Measurements from ENCODE around the gene FKBP6. TPM values are rescaled to one million over a fixed set of nuclear protein-coding genes. Genes with fewer than 3 reads are reported as not detected.

The FKBP6 gene
- total RNA-seq, 1 experiment from 2014 or later: not detected

- H3K4me2 ChIP-seq (ENCODE audit: insufficient read depth, insufficient read length, low read length): no peak overlapping the region
- H2BK20ac ChIP-seq (ENCODE audit: low read depth, low read length, poor library complexity, severe bottlenecking): no peak overlapping the region
- H3T11ph ChIP-seq (ENCODE audit: low read length): no peak overlapping the region
- no CpG with 5 or more reads among the region's 28 CpGs for WGBS (ENCODE audit: extremely low coverage, insufficient read length, low lambda C conversion rate)
- no peak overlapping the region for H3K27ac Mint-ChIP-seq
- H4K91ac ChIP-seq (ENCODE audit: insufficient read length, low read depth, low read length): no peak overlapping the region
- no peak overlapping the region for H3K9ac ChIP-seq (ENCODE audit: extremely low read depth, insufficient read length, low read length)
- no peak overlapping the region for H3K23ac ChIP-seq (ENCODE audit: insufficient read length, low read depth, low read length)
- no peaks in the 10 kb centered on the region for H3K4me1 ChIP-seq (ENCODE audit: insufficient read depth, low read length)
- no peak overlapping the region; the same call in 1 of the 2 replicates for H2BK15ac ChIP-seq (ENCODE audit: low read depth, low read length)
- no peaks in the 10 kb centered on the region for H3K23me2 ChIP-seq (ENCODE audit: insufficient read length, low read depth, low read length, poor library complexity, severe bottlenecking)
- no peak for TF ChIP-seq CTCF (conservative IDR thresholded peaks at IDR 0.05)
- no peak overlapping the region for H3K27ac ChIP-seq (ENCODE audit: insufficient read length, low read depth, low read length)
- H3K56ac ChIP-seq (ENCODE audit: insufficient read length, low read depth, low read length): no peak overlapping the region
- H3K4ac ChIP-seq (ENCODE audit: low read depth, low read length): no peak overlapping the region
- no peaks in the 10 kb centered on the region for H4K20me1 ChIP-seq (ENCODE audit: control insufficient read depth, insufficient read depth, insufficient read length)
- no peak overlapping the region for H2BK120ac ChIP-seq (ENCODE audit: low read depth, low read length, poor library complexity, severe bottlenecking)
- H4K8ac ChIP-seq (replicated peaks; ENCODE audit: insufficient read length, low read depth, low read length): no peak overlapping the region
- H3K9me3 Mint-ChIP-seq: no peaks in the 10 kb centered on the region; a peak in 1 of 5 replicates
- no peaks in the 10 kb centered on the region for H3K9me3 ChIP-seq (ENCODE audit: control insufficient read depth, low read depth, low read length)
- no peaks in the 10 kb centered on the region for H3K79me1 ChIP-seq (ENCODE audit: insufficient read depth, low read depth, low read length, poor library complexity, severe bottlenecking)
- no peak overlapping the region for H3K4me3 Mint-ChIP-seq
- H3K18ac ChIP-seq (ENCODE audit: insufficient read length, low read depth, low read length): no peak overlapping the region
- no peak overlapping the region for H2AK5ac ChIP-seq (ENCODE audit: insufficient read length, low read length)
- H3K14ac ChIP-seq (ENCODE audit: insufficient read depth, low read length): no peak overlapping the region; the same call in 1 of the 2 replicates
- no peaks in the 10 kb centered on the region for H3K36me3 Mint-ChIP-seq (ENCODE audit: insufficient read depth in 1 of 3, low read depth in 3 of 3)
- H2BK5ac ChIP-seq (ENCODE audit: insufficient read length, low read length): no peak overlapping the region
- no peak overlapping the region for H4K5ac ChIP-seq (ENCODE audit: insufficient read length, low read depth, low read length)
- H2AFZ ChIP-seq (ENCODE audit: low read length): no peak overlapping the region
- peaks cover 0 to 4% of the 10 kb centered on the region in 2 experiments; a peak in 2 of 4 replicates for H3K4me1 Mint-ChIP-seq
- H2BK12ac ChIP-seq (ENCODE audit: insufficient read length, low read depth, low read length): no peak overlapping the region
- no peak for DNase-seq
- H3K27me3 Mint-ChIP-seq (ENCODE audit: low read depth): no peaks in the 10 kb centered on the region; the same call in none of the 2 replicates
- no peaks in the 10 kb centered on the region for H3K79me2 ChIP-seq (ENCODE audit: insufficient read depth, low read length)
- H3K27me3 ChIP-seq (ENCODE audit: insufficient read depth, low read length): no peaks in the 10 kb centered on the region
Observed at GRCh38 chr7:73363225-73364005, 35.5 kb downstream of the FKBP6 start.
